A549 (cell line): ENCODE data around the gene SLC6A15.

ENCODE experiments used
- BHLHE40 ChIP-seq: IDR thresholded peaks from 2 replicates; pipeline ENCODE4 v1.6.1; 2012; ENCODE audit warnings: low read depth, low read length, inconsistent platforms
- CEBPB ChIP-seq, 2 experiments: fragments of >200 bp in 1 of 2; sonication (Bioruptor Twin) in 1 of 2; formaldehyde crosslinking in 1 of 2; IDR thresholded peaks; 2 replicates each; pipeline ENCODE4 v1.6.1; 2012 to 2016
- CHD2 ChIP-seq: fragments of 150-350 bp; IDR thresholded peaks from 2 replicates; pipeline ENCODE4 v1.6.1; 2014; ENCODE audit warnings: low read length; ENCODE audit not compliant: partially characterized antibody
- CTCF ChIP-seq: fragments of >200 bp; sonication (Bioruptor Twin); formaldehyde crosslinking; IDR thresholded peaks from 3 replicates; pipeline ENCODE4 v1.5.1; 2016
- EP300 ChIP-seq, 2 experiments: fragments of >200 bp; sonication (Bioruptor Twin); formaldehyde crosslinking; IDR thresholded peaks; 2 replicates in 1 of 2; 3 replicates in 1 of 2; pipeline ENCODE4 v1.6.1; 2016 to 2017
- HDAC2 ChIP-seq: fragments of 200-600 bp; sonication (generic); IDR thresholded peaks from 2 replicates; pipeline ENCODE4 v1.6.1; 2016
- NFE2L2 ChIP-seq: fragments of 150-350 bp; conservative IDR thresholded peaks from 2 replicates; pipeline ENCODE4 v1.6.1; 2014; ENCODE audit warnings: low read length
- RAD21 ChIP-seq, 2 experiments: fragments of >200 bp in 1 of 2; sonication (Bioruptor Twin) in 1 of 2; formaldehyde crosslinking in 1 of 2; IDR thresholded peaks in 1 of 2; conservative IDR thresholded peaks in 1 of 2; 2 replicates in 1 of 2; 3 replicates in 1 of 2; pipeline ENCODE4 v1.6.1; 2012 to 2018; ENCODE audit warnings: inconsistent platforms in 1 of 2
- RCOR1 ChIP-seq: fragments of 150-350 bp; IDR thresholded peaks from 2 replicates; pipeline ENCODE4 v1.6.1; 2014; ENCODE audit warnings: antibody characterized with exemption, low read length, low read depth
- REST ChIP-seq: fragments of 200-600 bp; sonication (generic); IDR thresholded peaks from 2 replicates; pipeline ENCODE4 v1.6.1; 2016; ENCODE audit warnings: antibody characterized with exemption, mild to moderate bottlenecking, moderate library complexity
- USF2 ChIP-seq: fragments of 450-650 bp; IDR thresholded peaks from 2 replicates; pipeline ENCODE4 v1.6.1; 2014; ENCODE audit warnings: antibody characterized with exemption
- TF ChIP-seq, protein P1 (sequence below): IDR thresholded peaks from 2 replicates; pipeline ENCODE4 v1.6.1; 2012
- TF ChIP-seq, protein P2 (sequence below): IDR thresholded peaks from 2 replicates; pipeline ENCODE4 v1.6.1; 2012

DNA sequence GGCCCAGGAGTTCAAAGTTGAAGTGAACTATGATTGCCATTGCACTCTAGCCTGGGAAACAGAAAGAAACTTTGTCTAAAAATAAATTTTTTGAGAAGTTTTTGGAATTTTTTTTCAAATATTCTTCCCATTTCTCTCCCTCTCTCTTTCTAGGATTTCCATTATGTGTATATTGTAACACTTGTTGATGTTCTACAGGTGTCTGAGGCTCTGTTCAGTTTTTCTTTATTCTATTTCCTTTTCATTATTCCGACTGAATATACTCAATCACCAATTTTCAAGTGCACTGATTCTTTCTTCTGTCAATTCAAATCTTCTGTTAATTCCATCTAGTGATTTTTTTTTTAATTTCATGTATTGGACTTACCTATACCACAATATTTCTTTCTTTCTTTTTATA lies 48.3 kb upstream of the SLC6A15 start:
- TF ChIP-seq, protein P1, sequence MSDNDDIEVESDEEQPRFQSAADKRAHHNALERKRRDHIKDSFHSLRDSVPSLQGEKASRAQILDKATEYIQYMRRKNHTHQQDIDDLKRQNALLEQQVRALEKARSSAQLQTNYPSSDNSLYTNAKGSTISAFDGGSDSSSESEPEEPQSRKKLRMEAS, result no peak
- TF ChIP-seq EP300 (IDR thresholded peaks at IDR 0.05), result no peak
- TF ChIP-seq HDAC2, result no peak
- TF ChIP-seq USF2, result no peak
- no peak for TF ChIP-seq CTCF
- no peak for TF ChIP-seq REST
- no peak for TF ChIP-seq CEBPB (IDR thresholded peaks at IDR 0.05)
- TF ChIP-seq RCOR1, result no peak
- TF ChIP-seq BHLHE40, result no peak
- TF ChIP-seq CHD2, result no peak
- no peak for TF ChIP-seq NFE2L2
- no peak for TF ChIP-seq RAD21 (conservative IDR thresholded peaks at IDR 0.05 in 1 of 2, IDR thresholded peaks at IDR 0.05 in 1 of 2)
- TF ChIP-seq, protein P2, sequence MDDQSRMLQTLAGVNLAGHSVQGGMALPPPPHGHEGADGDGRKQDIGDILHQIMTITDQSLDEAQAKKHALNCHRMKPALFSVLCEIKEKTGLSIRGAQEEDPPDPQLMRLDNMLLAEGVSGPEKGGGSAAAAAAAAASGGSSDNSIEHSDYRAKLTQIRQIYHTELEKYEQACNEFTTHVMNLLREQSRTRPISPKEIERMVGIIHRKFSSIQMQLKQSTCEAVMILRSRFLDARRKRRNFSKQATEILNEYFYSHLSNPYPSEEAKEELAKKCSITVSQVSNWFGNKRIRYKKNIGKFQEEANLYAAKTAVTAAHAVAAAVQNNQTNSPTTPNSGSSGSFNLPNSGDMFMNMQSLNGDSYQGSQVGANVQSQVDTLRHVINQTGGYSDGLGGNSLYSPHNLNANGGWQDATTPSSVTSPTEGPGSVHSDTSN, result no peak
